ENCODE results near the gene SCAMP1.
"Not testable (repeated sequence)": the region's sequence is repeated elsewhere in the genome, so short reads cannot be mapped to it uniquely, and the experiment has no call there.

Gene SCAMP1

GRCh38 chr5:78447775-78448424 lies 87.5 kb downstream of the SCAMP1 start:
- DNase-seq: no peak
- H3K27me3 ChIP-seq (ENCODE audit: insufficient read depth, low read depth, severe bottlenecking): no peaks in the 10 kb centered on the region
- no peaks in the 10 kb centered on the region for H3K9me3 ChIP-seq (ENCODE audit: severe bottlenecking)
- no peak for TF ChIP-seq CTCF (IDR thresholded peaks at IDR 0.05; ENCODE audit: low read depth, low read length)
- no peak overlapping the region for H3K27ac ChIP-seq
- no peak overlapping the region for H3K4me3 ChIP-seq (ENCODE audit: low read depth, low read length)
- peaks cover 18% of the 10 kb centered on the region for H3K36me3 ChIP-seq

- H3K27ac ChIP-seq: no peak overlapping the region
- peaks cover 18% of the 10 kb centered on the region for H3K36me3 ChIP-seq
- no peaks in the 10 kb centered on the region for H3K27me3 ChIP-seq (ENCODE audit: insufficient read depth, low read depth, severe bottlenecking)
- no peaks in the 10 kb centered on the region for H3K9me3 ChIP-seq (ENCODE audit: severe bottlenecking)
- no peak for TF ChIP-seq CTCF (IDR thresholded peaks at IDR 0.05; ENCODE audit: low read depth, low read length)
- DNase-seq: no peak
- H3K4me3 ChIP-seq (ENCODE audit: low read depth, low read length): no peak overlapping the region
Measured at GRCh38 chr5:78449103-78449502, 88.7 kb downstream of the SCAMP1 start.

GRCh38 chr5:78457507-78457906 lies 97.1 kb downstream of the SCAMP1 start:
- peaks cover 14% of the 10 kb centered on the region for H3K36me3 ChIP-seq
- H3K27ac ChIP-seq; H3K27me3 ChIP-seq (ENCODE audit: insufficient read depth, low read depth, severe bottlenecking); H3K4me3 ChIP-seq (ENCODE audit: low read depth, low read length); H3K9me3 ChIP-seq (ENCODE audit: severe bottlenecking); DNase-seq: not testable (repeated sequence)

GRCh38 chr5:78458843-78459242 lies 98.4 kb downstream of the SCAMP1 start:
- Histone ChIP-seq H3K4me3 (ENCODE audit: low read depth, low read length) (no peak overlapping the region), H3K9me3 (ENCODE audit: severe bottlenecking) (no peaks in the 10 kb centered on the region), H3K27me3 (ENCODE audit: insufficient read depth, low read depth, severe bottlenecking) (no peaks in the 10 kb centered on the region), H3K27ac (no peak overlapping the region), H3K36me3 (peaks cover 14% of the 10 kb centered on the region)
- no peak for TF ChIP-seq CTCF (IDR thresholded peaks at IDR 0.05; ENCODE audit: low read depth, low read length)
- DNase-seq: no peak

- no peak for TF ChIP-seq CTCF (IDR thresholded peaks at IDR 0.05; ENCODE audit: low read depth, low read length)
- H3K27me3 ChIP-seq (ENCODE audit: insufficient read depth, low read depth, severe bottlenecking): no peaks in the 10 kb centered on the region
- no peak for DNase-seq
- no peak overlapping the region for H3K4me3 ChIP-seq (ENCODE audit: low read depth, low read length)
- H3K27ac ChIP-seq: no peak overlapping the region
- no peaks in the 10 kb centered on the region for H3K9me3 ChIP-seq (ENCODE audit: severe bottlenecking)
- peaks cover 9% of the 10 kb centered on the region for H3K36me3 ChIP-seq
Measured at GRCh38 chr5:78467140-78467539, 106.7 kb downstream of the SCAMP1 start.

GRCh38 chr5:78467752-78468357 lies 107.4 kb downstream of the SCAMP1 start:
- H3K36me3 ChIP-seq: peaks cover 9% of the 10 kb centered on the region
- peak; percentile 37 for TF ChIP-seq CTCF (IDR thresholded peaks at IDR 0.05; ENCODE audit: low read depth, low read length)

More at GRCh38 chr5:78467752-78468357, 107.4 kb downstream of the SCAMP1 start:
- no peaks in the 10 kb centered on the region for H3K27me3 ChIP-seq (ENCODE audit: insufficient read depth, low read depth, severe bottlenecking)
- DNase-seq: no peak
- H3K27ac ChIP-seq: no peak overlapping the region
- H3K4me3 ChIP-seq (ENCODE audit: low read depth, low read length): no peak overlapping the region
- no peaks in the 10 kb centered on the region for H3K9me3 ChIP-seq (ENCODE audit: severe bottlenecking)
